HepG2 (cell line): ENCODE measurements around the gene DQX1. TPM values are rescaled to one million over a fixed set of nuclear protein-coding genes. Genes with fewer than 3 reads are reported as not detected.
A peak's percentile ranks its signal among the peaks of the same experiment; 100 is the strongest.

Experiments used
- CEBPG ChIP-seq: IDR thresholded peaks from 2 replicates; pipeline ENCODE4 v1.6.1; 2016
- MED1 ChIP-seq: sonication (generic); formaldehyde crosslinking; IDR thresholded peaks from 2 replicates; pipeline ENCODE4 v1.4.0; 2020; ENCODE audit warnings: missing genetic modification reagents
- NCOA2 ChIP-seq: sonication (generic); formaldehyde crosslinking; IDR thresholded peaks from 2 replicates; pipeline ENCODE4 v1.8.0; 2022; ENCODE audit warnings: inconsistent platforms
- POLR2A ChIP-seq, 2 experiments: IDR thresholded peaks; 2 replicates each; pipeline ENCODE4 v1.6.1; 2011; ENCODE audit warnings: low read depth in 2 of 2, low read length in 2 of 2, mild to moderate bottlenecking in 1 of 2, moderate library complexity in 1 of 2; ENCODE audit not compliant: insufficient read depth in 1 of 2
- SIX1 ChIP-seq: sonication (generic); formaldehyde crosslinking; IDR thresholded peaks from 2 replicates; pipeline ENCODE4 v1.4.0; 2020; ENCODE audit warnings: missing genetic modification reagents, borderline replicate concordance
- SP2 ChIP-seq: sonication (generic); formaldehyde crosslinking; IDR thresholded peaks from 2 replicates; pipeline ENCODE4 v1.5.1; 2020; ENCODE audit warnings: mild to moderate bottlenecking, missing genetic modification reagents
- TAF1 ChIP-seq: sonication (generic); formaldehyde crosslinking; IDR thresholded peaks from 2 replicates; pipeline ENCODE4 v1.4.0; 2020; ENCODE audit warnings: missing genetic modification reagents
- TGIF2 ChIP-seq: IDR thresholded peaks from 2 replicates; pipeline ENCODE4 v1.6.1; 2016; ENCODE audit warnings: control low read depth, missing compliant biosample characterization
- WIZ ChIP-seq: sonication (generic); formaldehyde crosslinking; IDR thresholded peaks from 2 replicates; pipeline ENCODE4 v1.5.1; 2020; ENCODE audit warnings: mild to moderate bottlenecking, missing genetic modification reagents
- YEATS2 ChIP-seq: sonication (generic); formaldehyde crosslinking; IDR thresholded peaks from 2 replicates; pipeline ENCODE4 v1.4.0; 2020; ENCODE audit warnings: missing genetic modification reagents, borderline replicate concordance
- ZBTB38 ChIP-seq: sonication (generic); formaldehyde crosslinking; IDR thresholded peaks from 2 replicates; pipeline ENCODE4 v1.5.1; 2020; ENCODE audit warnings: mild to moderate bottlenecking, missing genetic modification reagents
- ZNF761 ChIP-seq: sonication (generic); formaldehyde crosslinking; conservative IDR thresholded peaks from 2 replicates; pipeline ENCODE4 v1.4.0; 2020; ENCODE audit warnings: mild to moderate bottlenecking, missing genetic modification reagents
- ZNF775 ChIP-seq: sonication (generic); formaldehyde crosslinking; IDR thresholded peaks from 2 replicates; pipeline ENCODE4 v1.4.0; 2020; ENCODE audit warnings: missing genetic modification reagents, mild to moderate bottlenecking, moderate library complexity, borderline replicate concordance
- polyA plus RNA-seq, 8 experiments: library from polyadenylated mRNA; depleted of rRNA in 3 of 8; stranded (reverse) in 7 of 8; unstranded in 1 of 8; fragments of >200 nt; fragmentation: Illumina TruSeq in 4 of 8; extraction: Trizol in 4 of 8; gene quantifications; 2 replicates each; pipeline versions ENCODE4 v1.2.1 to v1.2.3, GENCODE V29; 2011 to 2016; ENCODE audit warnings: low read depth in 4 of 8, missing spikeins in 1 of 8, mixed read lengths in 1 of 8; ENCODE audit not compliant: insufficient read depth in 1 of 8
- total RNA-seq, 5 experiments: library from RNA; depleted of rRNA; stranded (reverse); fragments of >200 nt; fragmentation: Illumina TruSeq; extraction: Trizol; gene quantifications; 2 replicates each; pipeline ENCODE4 v1.2.3, GENCODE V29; 2016; ENCODE audit warnings: low read depth in 1 of 5
- TF ChIP-seq, protein P1 (sequence below): sonication (generic); formaldehyde crosslinking; IDR thresholded peaks from 2 replicates; pipeline ENCODE4 v1.5.1; 2020; ENCODE audit warnings: missing genetic modification reagents, mild to moderate bottlenecking, borderline replicate concordance
- TF ChIP-seq, protein P2 (sequence below): sonication (generic); formaldehyde crosslinking; IDR thresholded peaks from 2 replicates; pipeline ENCODE4 v1.5.0; 2020; ENCODE audit warnings: missing genetic modification reagents, mild to moderate bottlenecking, borderline replicate concordance
- TF ChIP-seq, protein P3 (sequence below): sonication (generic); formaldehyde crosslinking; IDR thresholded peaks from 2 replicates; pipeline ENCODE4 v1.4.0; 2020; ENCODE audit warnings: mild to moderate bottlenecking, missing genetic modification reagents
- TF ChIP-seq, protein P4 (sequence below): fragments of 450-650 bp; IDR thresholded peaks from 2 replicates; pipeline ENCODE4 v1.6.1; 2017; ENCODE audit warnings: mild to moderate bottlenecking
- TF ChIP-seq, protein P5 (sequence below): sonication (generic); formaldehyde crosslinking; IDR thresholded peaks from 2 replicates; pipeline ENCODE4 v1.4.0; 2020; ENCODE audit warnings: mild to moderate bottlenecking, missing genetic modification reagents

Gene DQX1
- total and polyA plus RNA-seq, 2 of the 13 experiments (the other 11 are each of a cell fraction or from before 2014, with no cell fraction given): 27.6 to 89.8 TPM

DNA sequence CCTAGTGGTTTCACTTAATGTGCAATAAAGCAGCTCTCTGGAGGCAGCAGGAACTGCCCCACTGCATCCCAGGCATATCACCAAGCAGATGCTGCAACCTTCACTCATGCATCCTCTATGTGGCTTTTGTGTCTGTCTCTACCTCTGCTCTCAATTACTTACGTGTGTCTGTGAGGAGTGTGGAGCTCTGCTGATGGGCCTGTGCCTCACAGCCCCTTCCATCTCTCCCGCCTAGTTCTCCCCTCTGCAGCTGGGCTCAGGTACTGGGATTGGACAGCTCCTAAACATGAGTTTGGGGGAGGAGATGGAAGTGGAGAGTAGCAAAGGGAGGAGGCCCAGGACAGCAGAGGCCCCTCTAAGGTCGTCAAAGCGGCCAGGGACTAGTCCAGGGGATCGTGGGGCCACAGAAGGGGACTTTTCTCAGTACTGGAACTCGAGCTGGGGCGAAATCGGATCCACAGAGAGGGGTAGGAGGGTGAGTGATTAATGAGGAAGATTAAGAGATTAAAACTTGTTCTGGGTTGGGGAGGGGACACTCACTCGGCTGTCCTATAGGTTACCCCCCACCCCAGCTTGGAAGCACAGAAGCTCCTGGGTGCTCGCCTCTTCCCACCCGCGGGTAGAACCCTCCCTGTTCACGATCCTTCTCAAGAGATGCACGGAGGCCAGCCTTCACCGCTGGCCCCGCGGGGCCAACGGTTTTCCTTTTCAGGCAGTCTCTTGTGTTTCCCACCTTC is 24.5 kb downstream of the DQX1 start (continued):
- TF ChIP-seq, protein P1, sequence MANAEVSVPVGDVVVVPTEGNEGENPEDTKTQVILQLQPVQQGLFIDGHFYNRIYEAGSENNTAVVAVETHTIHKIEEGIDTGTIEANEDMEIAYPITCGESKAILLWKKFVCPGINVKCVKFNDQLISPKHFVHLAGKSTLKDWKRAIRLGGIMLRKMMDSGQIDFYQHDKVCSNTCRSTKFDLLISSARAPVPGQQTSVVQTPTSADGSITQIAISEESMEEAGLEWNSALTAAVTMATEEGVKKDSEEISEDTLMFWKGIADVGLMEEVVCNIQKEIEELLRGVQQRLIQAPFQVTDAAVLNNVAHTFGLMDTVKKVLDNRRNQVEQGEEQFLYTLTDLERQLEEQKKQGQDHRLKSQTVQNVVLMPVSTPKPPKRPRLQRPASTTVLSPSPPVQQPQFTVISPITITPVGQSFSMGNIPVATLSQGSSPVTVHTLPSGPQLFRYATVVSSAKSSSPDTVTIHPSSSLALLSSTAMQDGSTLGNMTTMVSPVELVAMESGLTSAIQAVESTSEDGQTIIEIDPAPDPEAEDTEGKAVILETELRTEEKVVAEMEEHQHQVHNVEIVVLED (CRISPR knock-in tag): no peak
- no peak for TF ChIP-seq WIZ
- TF ChIP-seq, protein P2, sequence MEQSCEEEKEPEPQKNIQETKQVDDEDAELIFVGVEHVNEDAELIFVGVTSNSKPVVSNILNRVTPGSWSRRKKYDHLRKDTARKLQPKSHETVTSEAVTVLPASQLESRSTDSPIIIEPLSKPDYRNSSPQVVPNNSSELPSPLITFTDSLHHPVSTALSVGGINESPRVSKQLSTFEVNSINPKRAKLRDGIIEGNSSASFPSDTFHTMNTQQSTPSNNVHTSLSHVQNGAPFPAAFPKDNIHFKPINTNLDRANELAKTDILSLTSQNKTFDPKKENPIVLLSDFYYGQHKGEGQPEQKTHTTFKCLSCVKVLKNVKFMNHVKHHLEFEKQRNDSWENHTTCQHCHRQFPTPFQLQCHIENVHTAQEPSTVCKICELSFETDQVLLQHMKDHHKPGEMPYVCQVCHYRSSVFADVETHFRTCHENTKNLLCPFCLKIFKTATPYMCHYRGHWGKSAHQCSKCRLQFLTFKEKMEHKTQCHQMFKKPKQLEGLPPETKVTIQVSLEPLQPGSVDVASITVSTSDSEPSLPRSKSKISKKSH (CRISPR knock-in tag): no peak
- TF ChIP-seq CEBPG: no peak
- TF ChIP-seq, protein P3, sequence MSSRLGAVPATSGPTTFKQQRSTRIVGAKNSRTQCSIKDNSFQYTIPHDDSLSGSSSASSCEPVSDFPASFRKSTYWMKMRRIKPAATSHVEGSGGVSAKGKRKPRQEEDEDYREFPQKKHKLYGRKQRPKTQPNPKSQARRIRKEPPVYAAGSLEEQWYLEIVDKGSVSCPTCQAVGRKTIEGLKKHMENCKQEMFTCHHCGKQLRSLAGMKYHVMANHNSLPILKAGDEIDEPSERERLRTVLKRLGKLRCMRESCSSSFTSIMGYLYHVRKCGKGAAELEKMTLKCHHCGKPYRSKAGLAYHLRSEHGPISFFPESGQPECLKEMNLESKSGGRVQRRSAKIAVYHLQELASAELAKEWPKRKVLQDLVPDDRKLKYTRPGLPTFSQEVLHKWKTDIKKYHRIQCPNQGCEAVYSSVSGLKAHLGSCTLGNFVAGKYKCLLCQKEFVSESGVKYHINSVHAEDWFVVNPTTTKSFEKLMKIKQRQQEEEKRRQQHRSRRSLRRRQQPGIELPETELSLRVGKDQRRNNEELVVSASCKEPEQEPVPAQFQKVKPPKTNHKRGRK: no peak
- TF ChIP-seq SP2 (CRISPR knock-in tag): no peak
- TF ChIP-seq, protein P4, sequence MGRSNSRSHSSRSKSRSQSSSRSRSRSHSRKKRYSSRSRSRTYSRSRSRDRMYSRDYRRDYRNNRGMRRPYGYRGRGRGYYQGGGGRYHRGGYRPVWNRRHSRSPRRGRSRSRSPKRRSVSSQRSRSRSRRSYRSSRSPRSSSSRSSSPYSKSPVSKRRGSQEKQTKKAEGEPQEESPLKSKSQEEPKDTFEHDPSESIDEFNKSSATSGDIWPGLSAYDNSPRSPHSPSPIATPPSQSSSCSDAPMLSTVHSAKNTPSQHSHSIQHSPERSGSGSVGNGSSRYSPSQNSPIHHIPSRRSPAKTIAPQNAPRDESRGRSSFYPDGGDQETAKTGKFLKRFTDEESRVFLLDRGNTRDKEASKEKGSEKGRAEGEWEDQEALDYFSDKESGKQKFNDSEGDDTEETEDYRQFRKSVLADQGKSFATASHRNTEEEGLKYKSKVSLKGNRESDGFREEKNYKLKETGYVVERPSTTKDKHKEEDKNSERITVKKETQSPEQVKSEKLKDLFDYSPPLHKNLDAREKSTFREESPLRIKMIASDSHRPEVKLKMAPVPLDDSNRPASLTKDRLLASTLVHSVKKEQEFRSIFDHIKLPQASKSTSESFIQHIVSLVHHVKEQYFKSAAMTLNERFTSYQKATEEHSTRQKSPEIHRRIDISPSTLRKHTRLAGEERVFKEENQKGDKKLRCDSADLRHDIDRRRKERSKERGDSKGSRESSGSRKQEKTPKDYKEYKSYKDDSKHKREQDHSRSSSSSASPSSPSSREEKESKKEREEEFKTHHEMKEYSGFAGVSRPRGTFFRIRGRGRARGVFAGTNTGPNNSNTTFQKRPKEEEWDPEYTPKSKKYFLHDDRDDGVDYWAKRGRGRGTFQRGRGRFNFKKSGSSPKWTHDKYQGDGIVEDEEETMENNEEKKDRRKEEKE: no peak
- TF ChIP-seq ZBTB38: no peak
- TF ChIP-seq NCOA2 (CRISPR knock-in tag): no peak
- TF ChIP-seq, protein P5, sequence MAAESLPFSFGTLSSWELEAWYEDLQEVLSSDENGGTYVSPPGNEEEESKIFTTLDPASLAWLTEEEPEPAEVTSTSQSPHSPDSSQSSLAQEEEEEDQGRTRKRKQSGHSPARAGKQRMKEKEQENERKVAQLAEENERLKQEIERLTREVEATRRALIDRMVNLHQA: no peak
- no peak for TF ChIP-seq ZNF761 (CRISPR knock-in tag)
- no peak for TF ChIP-seq MED1
- peak; percentile 38; the same call in 1 of the 2 replicates for TF ChIP-seq TAF1 (CRISPR knock-in tag)
- peak; percentile 28; the same call in 1 of the 2 replicates for TF ChIP-seq TGIF2 (CRISPR knock-in tag)
- TF ChIP-seq SIX1 (CRISPR knock-in tag): no peak
- no peak for TF ChIP-seq ZNF775 (CRISPR knock-in tag)
- no peak for TF ChIP-seq YEATS2 (CRISPR knock-in tag)
- peak in 1 of 2 experiments; percentile 63; a peak in 2 of 4 replicates for TF ChIP-seq POLR2A (IDR thresholded peaks at IDR 0.05; ENCODE audit: insufficient read depth in 1 of 2, low read depth in 2 of 2, low read length in 2 of 2)
